GM21717 (cell line): ENCODE data around the gene AQP12A.

Experiments
- ATAC-seq: cut with Tn5 transposase; IDR thresholded peaks from one replicate; pipeline ENCODE4 v1.9.1; 2021; ENCODE audit warnings: mild to moderate bottlenecking, moderate library complexity; ENCODE audit not compliant: unreplicated experiment

Gene AQP12A

DNA sequence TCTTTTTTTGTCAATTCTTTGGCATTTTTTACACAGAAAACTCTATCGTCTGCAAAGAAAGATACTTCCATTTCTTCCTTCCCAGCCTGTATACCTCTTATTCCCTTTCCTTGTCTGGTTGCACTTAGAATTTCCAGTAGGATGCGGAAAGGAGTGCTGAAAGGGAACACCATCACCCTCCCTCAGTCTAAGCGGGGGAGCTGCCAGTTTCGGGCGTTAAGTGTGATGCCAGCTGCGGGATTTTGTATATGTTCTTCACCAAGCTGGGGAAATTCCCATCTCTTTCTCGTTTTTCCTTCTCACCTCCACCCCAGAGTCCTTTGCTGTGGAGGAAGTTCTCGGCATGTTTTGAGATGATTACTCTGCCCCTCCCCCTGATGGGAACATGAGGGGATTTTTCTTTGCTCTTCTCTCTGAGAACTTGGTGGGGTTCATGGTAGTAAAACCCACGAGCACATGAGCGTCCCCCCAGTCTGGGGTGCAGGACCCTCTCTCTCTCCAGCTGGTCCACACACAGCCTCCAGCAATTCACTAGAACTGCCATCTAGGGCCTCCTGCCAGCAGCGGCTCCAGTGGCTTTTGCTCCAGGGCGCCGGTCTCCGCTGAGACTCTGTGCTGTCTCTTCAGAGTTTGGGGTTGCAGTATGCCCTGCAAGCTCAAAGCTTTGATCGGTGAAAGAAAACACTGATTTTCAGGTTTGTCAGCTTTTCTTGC lies 15.5 kb downstream of the AQP12A start:
- ATAC-seq, result no peak

DNA sequence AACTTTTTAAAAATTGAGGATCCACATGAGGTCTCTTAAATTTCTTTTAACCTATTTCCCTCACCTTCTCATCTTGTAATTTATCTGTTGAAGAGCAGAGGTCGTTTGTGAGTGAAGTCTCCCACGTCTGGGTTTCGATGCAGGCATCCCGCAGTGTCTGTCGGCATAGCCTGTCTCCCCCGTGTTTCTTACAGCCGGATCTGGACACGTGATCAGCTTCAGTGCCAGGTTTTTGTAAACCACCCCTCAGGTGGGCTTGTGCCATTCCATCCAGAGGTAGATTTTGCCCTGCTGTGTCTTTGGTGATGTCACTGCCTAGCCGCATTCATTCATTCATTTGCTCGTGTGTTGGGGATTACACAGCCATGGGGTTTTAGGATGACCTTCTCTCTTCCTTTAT lies 16.2 kb downstream of the AQP12A start:
- ATAC-seq, result no peak

DNA sequence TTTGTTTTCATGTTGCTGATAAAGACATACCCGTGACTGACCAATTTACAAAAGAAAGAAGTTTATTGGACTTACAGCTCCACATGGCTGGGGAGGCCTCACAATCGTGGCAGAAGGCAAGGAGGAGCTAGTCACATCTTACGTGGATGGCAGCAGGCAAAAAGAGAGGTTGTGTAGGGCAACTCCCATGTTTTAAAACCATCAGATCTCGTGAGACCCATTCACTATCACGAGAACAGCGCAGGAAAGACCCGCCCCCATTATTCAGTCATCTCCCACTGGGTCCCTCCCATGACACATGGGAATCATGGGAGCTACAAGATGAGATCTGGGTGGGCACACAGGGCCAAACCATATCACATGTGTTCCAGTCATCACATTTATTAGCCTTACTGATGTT lies 16.8 kb downstream of the AQP12A start:
- no peak for ATAC-seq

DNA sequence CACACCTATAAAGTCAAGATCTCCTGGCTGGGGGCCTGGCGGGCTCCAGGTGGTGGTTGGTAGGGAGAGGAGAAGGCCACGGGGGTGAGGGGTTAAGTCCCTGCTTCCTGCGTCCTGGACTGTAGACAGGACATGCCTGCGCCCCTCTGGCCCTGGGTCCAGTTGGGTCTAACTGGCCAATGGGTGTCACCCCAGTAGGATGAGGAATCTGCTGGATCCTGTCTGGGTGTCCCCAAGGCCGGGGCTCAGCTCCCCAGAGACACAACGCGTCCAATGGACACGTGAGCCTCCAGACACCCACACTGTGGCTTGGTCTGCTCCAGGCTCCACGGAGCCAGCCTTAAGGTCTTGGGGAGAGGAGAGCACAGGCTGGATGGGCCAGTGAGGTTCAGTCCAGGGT lies 19.6 kb downstream of the AQP12A start:
- no peak for ATAC-seq

DNA sequence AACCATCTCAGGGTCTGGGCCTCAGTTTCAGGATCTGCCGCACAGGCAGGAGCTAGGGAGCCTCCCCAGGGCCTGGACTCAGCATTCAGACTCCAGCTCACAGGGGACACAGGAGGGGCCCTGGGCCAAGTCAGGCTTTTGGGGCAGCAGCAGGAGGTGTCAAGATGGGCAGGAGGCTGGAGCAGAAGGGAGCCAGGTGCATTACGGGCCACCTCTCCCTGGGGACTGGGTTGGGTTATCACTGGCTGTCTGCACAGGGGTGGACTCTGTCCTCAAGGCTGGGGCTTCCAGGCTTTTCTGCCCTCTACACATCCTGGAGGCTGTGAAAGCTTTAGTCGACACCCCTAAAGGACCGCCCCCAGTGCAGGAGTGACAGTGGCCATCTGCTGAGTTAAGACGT lies 20.0 kb downstream of the AQP12A start:
- ATAC-seq, result no peak

DNA sequence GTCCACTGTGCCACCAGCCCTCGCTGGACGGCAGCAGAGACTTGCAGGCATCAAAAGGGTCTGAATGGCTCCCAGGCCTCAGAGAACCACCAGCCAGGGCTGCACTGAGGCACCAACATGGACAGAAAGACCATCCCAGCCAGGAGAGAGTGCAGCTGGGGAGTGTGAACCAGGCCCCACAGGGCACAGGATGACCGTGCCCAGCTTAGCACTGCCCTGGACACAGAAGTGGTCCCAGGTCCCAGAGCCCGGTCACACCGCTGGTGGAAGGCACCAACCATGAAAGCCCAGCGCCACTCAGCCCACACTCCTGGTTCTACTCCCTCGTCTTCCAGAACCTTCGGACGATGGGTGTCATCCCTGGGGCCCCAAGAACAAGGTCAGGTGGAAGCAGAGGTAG lies 20.5 kb downstream of the AQP12A start:
- ATAC-seq, result no peak

DNA sequence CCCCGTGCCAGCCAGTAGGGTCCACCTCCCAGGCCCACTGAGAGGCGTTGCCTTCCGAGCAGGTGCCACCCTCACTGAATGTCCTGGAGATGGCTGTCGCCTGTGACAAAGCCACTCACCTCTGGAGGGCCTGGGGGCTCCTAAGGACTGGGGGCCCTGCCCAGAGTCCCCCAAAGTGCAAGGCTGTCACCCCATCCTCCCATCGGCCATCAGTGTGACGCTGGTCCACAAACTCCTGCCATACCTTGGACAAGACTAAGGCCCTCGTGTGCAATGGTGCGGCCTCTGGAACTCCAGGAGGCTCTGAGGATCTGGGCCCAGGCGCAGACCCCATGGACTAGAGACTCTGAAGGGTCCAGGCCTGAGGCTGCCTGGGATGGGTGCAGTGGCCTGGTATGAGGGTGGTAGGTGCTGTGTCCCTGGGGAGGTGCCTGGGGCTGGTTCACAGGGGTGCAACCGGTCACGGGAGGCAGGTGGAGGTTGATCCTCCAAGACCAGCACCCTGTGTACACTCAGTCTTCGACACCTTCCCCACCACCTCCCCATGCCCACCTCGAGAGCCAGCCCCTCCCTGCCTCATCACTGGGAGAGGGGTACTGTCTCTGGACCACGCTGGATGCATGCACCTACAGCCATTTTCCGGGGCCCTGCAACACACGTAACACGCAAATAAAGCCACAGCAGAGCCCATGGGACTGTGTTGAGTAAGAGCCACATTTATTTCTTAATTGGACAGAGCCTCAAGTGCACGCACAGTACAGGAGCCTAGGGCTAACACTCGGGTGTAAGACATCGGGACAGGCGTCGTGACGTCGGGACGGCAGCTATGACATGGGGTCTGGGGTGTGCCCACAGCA lies 21.6 kb downstream of the AQP12A start:
- ATAC-seq, result no peak

DNA sequence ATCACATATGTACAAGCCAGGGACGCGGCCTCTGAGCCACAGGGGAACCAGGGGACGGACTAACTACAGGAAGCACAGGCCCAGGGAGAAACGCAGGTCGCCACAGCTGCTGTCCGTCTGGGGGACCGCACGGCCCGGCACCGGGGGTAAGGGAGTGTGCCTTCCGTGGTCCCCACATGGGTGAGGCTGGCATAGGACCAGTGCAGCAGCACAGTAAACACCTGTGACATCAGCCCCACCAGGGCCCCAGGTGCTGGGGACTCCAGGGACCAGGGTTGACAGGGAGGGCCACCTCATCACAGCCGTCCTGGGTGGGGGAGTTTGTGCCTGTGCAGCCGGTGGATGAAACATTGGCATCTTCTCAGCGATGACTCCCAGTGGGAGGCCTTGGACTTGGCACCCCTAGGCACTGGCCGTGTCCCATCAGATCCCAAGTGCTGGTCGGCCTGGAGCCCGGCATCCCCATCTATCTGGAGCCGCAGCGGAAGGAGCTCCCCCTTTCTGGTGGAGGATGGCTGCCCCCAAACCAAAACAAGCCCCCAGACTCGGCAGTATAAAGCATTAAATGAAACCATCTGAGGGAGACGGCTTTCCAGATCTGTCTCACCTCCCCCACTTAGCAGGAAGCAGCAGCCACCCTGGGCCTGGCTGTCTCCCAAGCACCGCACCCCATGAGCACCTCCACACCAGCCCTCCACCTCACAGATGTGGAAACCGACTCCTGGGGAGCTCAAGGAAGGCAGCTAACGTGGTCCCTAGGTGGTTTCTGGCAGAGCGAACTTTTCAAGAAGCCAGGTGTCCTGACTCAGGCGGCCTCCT lies 22.5 kb downstream of the AQP12A start:
- no peak for ATAC-seq

DNA sequence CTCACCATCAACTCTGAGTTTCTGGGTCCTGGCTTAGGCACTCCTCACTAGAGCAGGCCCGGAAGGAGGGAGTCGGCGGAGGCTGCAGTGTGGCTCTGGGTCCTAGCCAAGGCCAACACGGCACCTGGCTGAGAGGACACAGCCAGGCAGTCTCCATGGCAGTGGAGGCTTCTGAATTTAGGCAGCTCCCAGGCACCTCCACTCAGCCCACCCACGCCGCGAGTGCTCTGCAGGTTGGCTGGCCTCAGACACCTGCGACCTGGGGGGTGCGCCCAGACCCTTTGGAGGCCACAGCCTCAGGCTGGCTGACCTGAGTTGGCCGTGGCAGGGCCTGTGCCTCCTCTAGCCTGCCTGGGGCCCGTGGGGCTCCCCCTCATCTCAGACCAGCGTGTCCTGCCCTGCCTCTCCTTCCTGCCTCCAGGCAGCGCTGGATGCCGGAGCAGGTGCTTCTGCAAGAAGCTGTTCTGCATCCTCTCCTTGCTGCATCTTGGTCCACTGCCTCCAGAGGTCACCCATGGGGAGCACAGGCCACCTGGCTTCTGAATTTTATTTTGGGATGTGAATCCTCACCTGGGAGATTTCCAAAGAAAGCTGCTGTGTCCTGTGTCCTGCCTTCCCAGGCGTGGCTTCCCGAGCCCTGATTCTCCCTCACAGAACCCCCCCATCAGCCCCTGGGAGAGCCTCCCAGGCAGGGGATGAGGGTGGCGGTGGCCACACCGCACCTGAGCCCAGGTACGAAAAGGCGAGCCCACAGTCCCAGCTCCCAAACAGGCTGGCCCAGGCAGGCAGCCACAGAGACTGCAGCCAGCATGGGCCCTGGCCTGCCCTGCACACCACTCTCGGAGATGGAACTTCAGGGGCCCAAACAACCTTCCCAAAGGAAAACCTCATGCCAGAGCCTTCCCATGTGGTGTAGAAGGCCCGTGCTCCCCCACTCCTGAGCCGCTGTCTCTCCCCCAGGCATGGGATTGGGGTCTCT lies 23.4 kb downstream of the AQP12A start:
- no peak for ATAC-seq

DNA sequence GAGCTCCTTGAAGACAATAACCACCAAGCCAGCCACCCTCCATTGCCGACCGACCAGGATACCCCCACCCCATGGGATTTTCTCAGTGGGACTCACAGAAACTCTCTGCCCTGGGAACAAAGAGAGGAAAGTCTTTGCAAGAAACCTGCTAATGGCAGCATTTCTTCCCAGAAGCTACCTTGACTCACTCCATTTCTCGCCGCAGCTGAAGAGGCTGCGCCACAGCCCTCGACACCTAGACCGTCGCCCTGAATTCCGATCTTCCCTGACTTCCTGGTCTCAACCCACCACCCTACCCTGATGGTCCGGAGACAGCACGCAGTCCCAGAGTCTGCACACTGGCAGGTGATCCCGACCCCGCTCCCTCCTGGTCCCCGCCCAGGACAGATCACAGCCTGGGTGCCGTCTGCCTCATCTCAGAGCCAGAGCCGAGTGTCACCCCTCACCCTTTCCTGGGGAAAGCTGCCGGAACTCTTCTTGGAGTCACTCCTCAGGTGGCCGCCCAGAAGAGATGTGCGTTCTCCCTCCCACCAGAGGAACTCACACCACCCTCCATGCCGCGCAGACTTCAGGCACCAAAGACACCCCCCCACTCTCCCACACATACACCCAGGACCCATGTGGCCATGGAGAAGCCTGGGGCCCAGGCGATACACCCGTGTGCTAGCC lies 24.6 kb downstream of the AQP12A start:
- ATAC-seq, result no peak

DNA sequence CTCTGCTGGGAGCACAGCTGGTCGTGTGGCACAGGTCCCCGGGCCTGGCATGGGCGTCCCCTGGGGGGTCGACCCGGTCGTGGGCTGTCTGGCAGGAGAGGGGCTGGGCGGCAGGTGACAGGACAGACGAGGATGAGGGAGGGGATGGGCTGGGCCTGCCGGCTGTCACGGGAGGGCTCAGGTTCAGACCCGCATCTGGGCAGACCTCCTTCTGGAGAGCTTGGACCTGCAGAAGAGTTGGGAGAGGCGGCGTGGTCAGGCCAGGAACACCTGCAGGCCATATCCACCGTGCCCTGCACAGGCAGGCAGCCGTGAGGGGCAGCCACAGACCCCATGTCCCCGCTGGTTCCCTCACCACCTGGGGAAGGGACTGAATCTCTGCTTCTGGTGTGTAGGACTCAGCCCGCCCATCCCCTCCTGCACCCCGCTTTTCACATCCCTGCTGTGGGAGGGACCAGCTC lies 25.5 kb downstream of the AQP12A start:
- no peak for ATAC-seq

DNA sequence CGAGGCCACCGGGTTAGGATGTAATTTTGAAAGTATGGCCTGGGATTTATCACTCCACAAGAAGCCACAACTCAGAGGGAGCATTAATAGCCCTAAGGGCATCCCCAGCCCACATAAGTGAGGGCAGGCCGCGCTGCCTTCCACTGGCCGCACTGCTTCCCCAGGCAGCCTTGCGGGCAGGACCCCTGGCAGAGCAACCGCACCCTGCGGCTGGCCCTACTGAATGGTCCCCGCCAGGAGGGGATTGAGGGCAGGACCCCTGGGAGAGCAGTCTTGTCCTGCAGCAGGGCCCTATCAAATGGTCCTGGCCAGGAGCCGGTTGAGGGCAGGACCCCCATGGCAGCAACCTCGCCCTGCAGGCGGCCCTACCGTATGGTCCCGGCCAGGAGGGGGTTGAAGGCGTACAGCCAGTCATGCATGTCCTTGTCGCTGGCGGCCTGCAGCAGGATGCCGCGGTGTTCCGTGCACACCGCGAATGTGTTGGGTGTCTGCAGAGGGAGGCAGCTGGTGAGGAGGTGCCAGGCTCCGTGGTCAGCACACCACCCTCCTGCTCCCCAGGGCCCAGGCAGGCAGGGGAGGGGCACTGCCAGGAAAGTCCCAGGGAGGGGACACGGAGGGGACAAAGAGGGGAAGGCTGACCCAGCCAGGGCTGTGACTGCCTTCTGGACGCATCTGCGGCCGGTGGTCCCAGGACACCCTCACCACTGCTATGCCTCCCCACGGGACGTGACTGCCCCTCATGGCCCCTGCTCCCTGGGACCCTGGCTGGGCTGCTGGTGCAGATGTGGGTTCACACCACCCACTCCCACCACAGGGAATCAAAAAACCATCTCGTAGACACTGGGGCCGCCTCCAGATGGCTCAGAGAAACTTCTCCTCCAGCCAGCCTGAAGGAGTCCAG lies 26.3 kb downstream of the AQP12A start:
- ATAC-seq, result no peak

DNA sequence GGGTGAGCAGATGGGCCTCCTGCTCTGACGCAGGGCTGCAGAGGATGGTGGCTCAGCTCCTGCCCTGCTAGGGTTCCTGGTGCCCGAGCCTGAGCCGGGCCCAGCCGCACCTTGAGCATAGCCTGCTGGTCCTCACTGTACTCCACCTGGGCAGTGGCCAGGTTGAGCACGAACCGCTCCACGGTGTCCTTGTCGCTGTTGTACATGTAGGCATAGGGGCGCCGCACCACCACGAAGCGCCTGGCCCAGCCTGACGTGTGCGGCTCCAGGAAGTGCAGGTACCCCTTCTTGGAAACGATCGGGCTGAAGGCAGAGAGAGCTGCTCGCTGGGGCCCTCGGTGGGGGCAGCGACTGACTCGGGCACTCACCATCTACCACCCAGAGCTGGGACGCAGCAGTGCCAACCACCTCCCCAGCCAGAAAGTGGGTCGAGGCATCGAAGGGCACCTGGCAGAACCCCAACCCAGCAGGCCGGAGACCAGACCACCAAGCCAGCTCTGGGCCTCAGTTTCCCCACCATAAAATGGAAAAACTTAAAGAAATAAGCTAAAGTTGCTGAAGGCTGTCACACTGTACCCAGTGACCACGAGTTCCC lies 27.3 kb downstream of the AQP12A start:
- no peak for ATAC-seq

DNA sequence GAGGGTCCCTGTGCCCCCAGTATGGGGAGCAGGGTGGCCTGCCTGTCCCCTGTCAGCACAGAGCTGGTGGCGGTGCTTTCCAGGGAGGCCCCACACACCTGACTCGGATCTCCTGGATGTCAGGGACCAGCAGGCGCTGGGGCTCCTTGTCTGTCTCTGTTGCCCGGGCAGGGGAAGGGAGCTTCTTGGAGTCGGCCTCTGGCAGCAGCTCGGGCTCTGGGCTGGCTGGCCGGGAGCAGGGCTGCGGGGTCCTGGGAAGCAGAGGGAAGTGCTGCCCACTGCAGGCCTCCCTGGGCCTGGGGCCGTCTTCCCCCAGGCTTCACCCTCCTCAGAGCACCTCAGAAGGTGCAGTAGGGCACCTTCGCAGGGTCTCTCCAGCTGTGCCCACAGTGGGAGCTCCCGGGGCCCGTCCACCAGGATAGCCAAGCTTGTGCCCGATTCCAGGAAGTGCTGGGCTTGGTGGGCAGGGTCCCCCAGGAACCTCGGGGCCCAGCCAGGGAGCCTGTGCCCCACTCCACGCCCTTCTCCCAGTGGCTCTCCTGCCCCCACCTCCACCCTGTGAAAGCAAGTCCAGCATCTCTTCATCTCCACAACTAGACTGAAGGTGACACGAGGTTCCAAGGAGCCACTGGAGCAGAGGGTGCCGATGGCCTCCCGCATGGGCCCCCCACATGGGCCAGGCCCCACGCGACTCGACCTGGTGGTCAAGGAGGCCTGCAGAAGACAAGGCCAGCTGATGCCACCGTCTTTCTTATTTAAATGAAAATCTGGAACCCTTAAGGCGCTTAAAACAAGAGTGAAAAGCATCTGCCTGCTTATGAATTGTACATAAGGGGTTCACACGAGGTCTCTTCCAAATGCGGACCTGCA lies 28.2 kb downstream of the AQP12A start:
- ATAC-seq, result no peak

DNA sequence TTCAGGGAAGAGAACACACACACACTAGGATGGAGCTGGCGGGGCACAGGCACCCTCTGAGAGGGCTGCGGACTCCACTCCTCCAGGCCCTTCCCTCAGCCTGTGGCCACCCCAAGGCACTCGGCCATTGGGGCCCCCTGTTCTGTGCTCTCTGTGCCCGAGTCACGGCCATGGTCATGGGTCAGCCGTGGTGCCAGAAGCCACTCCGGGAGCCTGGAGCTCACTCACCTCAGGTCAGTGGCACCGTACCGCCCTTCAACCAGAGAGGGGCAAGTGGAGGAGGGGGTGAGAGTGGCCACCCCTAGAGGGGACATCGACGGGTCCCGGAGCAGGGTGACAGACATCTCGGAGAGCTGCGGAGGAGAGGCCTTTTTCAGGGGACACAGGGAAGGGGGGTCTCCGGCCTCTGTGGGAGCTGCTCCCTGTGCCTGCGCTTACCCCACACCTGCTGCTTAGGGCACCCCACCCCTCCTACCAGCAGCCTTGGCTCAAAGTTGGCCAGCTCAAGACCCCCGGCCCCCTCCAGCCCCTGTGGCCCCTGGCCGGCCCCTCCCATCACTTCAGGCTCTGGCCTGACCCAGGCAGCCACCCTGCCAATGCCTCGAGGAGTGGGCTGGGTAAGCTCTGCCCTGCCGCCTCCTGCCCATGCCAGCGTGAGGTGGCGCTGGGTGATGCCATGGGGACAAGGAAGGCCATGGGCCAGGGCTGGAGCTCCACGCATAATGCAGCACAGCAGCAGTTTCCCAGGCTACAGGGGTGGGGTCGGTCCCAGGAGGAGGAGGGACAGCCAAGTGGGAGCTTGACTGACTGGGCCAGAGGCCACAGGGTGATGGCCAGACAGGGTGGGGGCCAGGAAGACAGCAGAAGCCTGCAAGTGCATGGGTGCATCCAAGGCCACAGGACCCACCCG lies 29.3 kb downstream of the AQP12A start:
- ATAC-seq, result no peak

DNA sequence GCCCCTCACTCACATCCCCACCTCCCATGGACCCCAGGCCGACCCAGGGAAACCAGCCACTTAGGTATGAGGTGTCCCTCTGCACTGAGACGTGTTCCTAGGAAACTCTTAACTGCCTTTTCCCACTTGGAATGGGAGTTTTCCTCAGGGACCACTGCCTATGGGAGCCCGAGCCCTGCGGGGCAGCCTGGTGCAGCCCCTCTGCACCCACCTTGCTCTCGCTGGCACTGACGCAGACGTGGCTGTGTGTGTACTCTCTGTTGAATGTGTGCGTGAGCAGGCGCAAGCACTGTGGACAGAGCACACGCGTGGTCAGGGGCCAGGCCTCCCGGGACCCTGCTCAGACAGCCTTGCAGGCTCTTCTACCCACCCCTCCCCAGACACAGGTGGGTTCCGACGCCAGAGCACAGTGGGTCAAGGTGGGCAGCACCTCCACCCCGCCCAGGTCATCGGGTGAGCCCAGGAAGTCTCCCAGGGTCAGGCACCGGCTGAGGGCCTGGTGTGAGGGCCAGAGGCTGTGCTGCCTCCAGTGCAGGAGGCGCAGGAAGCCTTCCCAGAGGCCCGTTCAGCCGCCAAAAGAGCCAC lies 30.0 kb downstream of the AQP12A start:
- ATAC-seq, result no peak
